COLO668 (cell line): ENCODE data around the gene CADPS2.
A peak's percentile ranks its signal among the peaks of the same experiment; 100 is the strongest.
"Not testable (repeated sequence)": the region's sequence is repeated elsewhere in the genome, so short reads cannot be mapped to it uniquely, and the experiment has no call there.

Experiments used
- DNase-seq: peaks from one replicate; lab custom pipeline; 2025; ENCODE audit not compliant: unreplicated experiment; lab: John Stamatoyannopoulos, UW

The CADPS2 gene

DNA sequence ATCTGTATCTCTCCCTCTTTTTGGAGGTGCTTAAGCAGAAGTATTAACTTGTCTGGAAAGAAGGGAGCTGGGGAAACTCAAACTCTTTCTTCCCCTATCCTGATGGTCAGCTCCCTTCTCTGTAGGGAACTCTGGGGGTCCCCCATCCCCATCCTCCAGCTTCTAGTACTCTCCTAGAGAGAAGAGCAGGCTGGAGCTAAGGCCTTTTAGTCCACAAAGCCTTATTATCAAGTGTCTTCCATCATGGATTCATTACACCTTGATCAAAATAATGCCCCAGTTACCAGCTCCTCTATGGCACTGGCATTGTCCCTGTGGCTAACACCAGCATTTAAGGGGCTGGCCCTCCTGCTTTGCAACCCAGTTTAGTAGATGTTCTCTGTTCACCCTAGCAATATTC is 35.7 kb downstream of the CADPS2 start:
- no peak for DNase-seq

DNA sequence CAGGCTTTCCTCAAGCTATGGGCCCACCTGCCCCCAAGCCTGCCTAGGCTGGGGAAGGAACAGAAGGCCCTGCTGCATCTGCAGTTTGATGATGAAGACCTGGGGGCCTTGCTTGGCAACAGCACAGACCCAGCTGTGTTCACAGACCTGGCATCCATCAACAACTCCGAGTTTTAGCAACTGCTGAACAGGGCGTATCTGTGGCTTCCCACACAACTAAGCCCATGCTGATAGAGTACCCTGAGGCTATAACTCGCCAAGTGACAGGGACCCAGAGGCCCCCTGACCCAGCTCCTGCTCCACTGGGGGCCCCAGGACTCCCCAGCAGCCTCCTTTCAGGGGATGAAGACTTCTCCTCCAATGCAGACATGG is 36.3 kb downstream of the CADPS2 start:
- no peak for DNase-seq

DNA sequence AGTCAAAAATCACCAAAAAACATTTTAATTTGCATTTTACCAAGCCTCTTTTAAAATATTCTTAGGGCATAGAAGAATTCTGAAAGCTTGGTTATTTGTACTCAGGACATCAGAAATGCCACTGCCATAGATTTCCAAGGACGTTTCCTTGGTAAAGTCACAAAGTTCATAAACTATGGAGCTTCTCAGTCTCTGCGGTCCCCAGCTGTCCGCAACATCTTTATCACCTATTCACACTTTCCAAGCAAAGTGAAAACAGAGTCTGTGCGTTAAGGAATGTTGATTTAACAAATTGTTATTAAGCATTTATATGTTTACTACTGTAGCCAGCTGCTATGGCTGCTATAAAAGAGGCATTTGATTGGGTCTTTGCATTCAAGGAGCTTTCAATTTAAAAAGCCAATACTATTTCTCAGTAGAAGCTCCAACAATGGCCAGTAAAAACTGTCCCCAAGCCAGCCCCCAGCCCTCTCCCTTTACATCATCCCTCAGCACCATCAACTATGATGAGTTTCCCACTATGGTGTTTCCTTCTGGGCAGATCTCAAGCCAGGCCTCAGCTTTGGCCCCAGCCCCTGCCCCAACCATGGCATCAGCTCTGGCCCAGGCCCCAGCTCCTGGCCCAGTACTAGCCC is 36.8 kb downstream of the CADPS2 start:
- no peak for DNase-seq

DNA sequence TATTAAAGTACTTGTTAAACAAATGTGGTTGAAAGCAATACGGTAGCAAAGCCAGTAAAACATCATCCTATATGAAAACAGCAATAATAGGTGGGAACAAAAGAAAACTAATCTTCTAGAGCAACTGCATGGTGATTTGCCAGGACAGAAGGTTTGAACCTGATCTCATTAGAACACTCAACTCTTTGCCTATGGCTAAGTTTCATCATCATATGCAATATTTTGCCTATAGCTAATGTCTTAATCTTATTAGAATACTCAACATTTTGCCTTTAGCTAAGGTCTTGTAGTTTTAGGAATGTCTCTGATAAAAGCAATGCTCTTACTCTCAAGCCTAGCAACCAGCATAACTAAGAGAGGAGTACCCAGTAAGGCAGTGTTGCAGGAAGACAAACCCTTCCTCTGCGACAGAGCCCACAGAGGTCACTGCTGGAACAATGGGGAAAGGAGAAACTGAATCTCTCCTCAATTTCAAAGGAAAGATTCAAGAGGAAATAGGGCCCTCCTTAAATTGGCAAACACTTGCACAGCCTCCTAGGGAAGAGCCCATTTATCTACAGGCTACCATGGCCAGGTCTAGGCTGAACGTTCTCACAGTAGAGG is 38.3 kb downstream of the CADPS2 start:
- no peak for DNase-seq

DNA sequence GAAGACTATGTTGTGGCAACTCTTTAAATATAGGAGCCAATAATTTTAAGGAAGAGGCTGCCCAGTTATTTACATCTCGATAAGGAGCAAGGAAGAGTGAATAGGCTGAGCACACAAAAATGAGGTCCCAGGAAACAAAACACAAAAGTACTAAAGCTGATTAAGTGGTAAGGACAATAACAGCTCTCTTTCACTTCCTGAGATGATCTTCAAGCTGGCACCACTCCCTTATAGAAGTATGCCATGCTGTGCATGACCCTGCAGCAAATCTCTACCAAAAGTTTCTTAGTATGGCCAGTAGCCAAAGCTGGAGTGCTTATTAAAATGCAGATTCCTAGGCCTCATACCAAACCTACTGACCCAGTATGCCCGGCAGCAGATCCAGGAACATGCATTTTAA is 39.7 kb downstream of the CADPS2 start:
- DNase-seq: no peak

DNA sequence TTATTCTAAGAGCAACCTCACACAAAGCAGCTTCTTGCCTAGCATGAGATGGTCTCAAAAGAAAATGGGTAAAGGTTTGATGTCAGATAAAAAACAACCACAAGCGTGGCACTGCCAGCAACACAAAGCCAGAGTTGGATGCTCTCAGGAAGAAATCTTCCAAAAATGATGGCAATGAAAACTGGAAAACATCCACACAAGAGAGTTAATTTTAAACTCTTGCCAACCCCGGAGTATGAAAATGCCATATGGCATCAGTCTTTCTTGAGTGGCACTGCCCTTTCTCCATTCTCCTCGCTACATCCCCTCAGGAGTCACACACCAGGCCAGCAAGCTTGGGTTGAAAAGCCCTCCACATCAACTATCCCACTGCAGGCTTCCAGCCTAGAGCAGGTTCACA is 41.0 kb downstream of the CADPS2 start:
- DNase-seq: no peak

DNA sequence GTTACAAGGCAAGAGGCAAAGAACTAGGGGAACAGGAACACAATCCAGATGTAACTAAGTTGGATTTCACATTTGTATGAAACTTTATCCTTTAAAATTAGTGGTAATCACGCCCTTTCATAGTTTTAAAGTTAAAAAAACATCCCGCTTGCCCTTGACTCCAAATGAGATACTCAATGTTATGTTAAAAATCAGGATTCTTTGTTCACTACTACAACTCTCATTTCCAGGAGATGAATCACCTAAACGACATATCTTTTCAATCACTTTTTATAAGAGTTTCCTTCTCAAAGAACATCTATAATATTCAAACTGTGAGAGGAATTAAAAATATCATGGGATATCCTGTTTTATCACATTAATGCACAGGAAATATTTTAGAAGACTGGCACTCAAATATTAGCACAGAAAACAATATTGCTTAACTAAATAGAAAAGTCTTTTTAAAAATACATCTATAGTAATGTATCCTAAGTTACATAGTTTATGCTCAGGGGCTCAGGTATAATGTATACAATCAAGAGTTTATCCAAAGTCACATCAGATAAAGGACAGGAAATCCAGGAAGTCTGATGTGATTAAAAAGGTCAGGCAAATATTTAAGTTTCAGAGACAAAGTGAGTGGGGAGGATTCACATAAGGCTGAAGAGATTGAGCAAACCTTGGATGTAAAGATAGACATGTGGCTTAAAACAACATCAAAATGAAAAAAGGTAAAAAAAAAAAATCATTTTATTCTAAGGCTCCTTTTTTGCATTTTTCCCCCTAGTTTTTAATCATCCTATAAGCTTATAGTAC is 41.9 kb downstream of the CADPS2 start:
- DNase-seq: no peak

DNA sequence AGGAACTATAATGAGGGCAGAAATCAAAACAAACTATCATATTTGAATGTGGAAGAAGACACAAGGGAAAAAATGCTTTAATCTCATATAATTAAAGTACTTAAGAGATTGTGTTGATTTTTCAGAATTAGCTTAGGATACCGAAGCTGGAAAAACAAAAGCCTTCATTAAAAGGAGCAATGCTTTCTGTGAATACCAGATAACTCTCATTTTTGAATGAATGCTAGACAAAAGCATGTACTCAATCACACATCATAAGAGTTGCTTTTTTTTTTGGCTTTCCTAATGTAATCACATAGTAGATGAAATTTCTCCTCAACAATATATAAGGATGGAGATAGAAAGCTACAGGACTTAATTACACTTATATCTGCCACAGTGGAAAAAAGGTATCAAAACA is 43.3 kb downstream of the CADPS2 start:
- DNase-seq: no peak

DNA sequence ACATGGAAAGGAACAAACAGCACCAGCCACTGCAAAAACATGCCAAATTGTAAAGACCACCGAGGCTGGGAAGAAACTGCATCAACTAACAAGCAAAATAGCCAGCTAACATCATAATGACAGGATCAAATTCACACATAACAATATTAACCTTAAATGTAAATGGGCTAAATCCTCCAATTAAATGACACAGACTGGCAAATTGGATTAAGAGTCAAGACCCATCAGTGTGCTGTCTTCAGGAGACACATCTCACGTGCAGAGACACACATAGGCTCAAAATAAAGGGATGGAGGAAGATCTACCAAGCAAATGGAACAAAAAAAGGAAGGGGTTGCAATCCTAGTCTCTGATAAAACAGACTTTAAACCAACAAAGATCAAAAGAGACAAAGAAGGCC is 50.0 kb downstream of the CADPS2 start:
- not testable (repeated sequence) for DNase-seq

DNA sequence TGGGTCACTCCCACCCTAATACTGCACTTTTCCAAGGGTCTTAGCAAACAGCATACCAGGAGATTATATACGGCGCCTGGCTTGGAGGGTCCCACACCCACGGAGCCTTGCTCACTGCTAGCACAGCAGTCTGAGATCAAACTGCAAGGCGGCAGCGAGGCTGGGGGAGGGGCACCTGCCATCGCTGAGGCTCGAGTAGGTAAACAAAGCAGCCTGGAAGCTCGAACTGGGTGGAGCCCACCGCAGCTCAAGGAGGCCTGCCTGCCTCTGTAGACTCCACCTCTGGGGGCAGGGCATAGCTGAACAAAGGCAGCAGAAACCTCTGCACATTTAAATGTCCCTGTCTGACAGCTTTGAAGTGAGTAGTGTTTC is 51.7 kb downstream of the CADPS2 start:
- peak; percentile 10 for DNase-seq

DNA sequence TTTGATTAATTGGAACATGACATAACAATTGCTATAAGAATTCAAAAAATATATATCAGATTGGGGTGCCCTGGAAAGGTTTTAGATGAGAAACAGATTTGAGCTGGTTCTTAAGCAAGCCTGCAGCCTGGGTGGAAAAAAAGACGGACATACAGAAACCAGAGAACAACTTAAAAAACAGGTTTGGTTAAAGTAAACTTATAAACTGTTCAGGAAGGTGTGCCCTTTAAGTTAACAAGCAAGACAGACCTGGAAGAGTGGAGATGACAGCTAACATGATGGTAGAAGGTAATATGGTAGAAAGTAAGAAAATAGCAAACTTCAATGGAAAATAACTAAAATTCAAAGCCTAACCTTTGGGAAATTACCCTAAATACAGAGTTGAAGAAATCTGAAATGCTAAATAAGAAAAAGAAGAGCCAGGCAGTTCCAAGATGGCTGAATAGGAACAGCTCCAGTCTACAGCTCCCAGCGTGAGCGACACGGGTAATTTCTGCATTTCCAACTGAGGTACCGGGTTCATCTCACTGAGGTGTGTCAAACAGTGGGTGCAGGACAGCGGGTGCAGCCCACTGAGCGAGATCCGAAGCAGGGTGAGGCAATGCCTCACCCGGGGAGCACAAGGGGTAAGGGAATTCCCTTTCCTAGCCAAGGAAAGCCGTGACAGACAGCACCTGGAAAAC is 52.2 kb downstream of the CADPS2 start:
- DNase-seq: no peak

DNA sequence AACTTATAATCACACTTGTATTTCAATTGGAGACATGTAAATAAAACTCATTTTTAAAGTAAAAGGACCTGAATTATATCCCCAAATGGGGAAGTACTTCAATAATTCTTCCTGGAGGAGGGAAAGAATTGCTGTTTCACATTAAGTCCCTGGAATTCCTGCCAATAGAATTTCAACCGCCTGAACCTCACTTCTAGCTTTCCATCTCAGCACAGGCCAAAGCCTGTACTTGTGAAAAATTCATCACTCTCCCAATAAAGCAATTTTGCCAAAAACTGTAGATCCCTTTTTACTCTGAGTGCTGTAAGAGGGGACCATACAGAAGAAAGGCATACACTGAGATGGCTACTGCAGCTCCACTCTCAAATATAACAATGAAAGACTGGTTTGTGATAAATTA is 54.8 kb downstream of the CADPS2 start:
- no peak for DNase-seq

DNA sequence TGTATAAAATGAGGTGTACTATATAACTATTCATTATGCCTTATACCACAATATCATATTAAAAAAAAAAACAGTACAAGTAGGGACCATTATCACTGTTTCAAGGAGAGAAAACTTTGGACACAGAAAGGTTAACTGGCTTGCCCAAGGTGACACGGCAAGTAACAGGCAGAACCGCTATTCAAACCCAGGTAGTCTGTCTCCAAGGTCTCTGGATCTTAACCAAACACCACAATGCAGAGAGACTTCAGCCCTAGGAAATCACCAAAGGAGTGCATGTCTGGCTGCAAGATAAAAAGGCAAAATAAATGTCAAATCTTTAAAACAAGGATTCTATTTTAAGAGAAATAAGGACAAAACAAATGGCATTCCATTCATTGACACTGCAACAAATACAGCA is 56.3 kb downstream of the CADPS2 start:
- no peak for DNase-seq

DNA sequence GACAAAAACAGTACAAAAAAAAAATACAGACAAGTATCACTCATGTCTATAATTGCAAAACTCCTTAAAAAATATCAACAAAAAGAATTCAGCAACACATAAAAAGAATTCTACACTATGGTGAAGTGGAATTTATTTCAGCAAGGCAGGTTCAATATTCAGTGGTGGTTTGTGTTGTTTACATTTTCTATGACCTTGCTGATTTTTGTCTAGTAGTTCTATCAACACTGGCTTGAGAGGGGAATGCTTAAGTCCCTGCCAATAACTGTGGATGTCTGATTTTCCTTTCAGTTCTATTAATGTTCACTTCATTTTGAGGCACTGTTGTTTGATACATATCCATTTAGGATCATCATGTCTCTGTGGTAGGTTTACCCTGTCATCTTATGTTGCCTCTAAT is 58.5 kb downstream of the CADPS2 start:
- DNase-seq: no peak

DNA sequence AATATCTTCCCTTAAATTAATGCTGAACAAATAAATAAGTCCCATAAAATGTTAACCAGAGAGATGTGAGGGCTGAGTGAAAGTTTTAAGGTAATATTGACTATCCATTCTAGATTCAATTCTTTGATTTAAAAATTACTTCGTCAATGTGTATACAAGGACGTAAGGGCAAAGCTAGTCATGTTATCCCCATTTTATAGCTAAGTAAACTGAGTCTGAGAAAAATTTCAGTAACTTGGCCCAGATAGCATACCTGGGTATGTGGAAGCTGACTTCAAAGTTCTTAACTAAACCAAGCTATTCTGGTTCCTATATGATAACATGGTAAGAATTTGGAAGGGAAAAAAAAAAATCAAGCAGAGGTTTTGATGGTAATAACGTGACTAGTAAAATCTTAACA is 72.4 kb downstream of the CADPS2 start:
- DNase-seq: no peak

DNA sequence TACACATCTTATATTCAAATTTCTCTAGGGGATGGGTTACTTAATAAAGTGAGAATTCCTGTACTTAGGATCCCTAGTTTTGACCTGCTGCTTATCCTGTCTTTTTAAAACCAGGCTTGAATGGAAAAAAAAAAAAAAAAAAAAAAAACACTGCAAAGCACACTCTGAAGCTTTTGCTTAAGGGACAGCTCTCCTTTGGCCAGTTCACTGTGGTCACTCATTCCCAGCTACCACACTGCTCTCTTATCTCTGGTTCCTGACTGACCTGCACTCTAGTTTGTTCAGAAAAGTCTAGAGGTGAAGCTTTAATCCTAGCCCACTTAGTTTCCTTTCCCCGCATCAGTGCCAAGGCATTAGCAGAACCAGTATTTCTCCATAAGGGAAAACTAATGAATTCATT is 82.4 kb downstream of the CADPS2 start:
- DNase-seq: no peak

DNA sequence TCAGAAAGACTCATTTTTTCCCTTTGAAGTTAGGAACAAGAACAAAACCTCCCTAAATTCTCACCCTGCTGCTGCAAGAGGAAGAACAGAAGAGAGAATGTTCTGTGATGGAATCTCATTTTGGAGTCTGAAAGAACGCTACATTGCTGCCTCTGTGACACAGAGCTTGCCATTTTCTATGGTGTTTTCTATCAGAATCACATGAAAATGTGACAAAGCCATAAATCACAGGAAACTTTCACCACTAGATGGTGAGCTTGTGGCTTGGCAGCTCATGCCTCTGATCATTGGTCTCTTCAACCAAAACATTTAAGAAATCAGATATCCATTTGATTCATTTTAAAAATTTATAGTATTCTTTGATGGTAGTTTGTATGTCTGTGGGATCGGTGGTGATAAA is 82.9 kb downstream of the CADPS2 start:
- no peak for DNase-seq

DNA sequence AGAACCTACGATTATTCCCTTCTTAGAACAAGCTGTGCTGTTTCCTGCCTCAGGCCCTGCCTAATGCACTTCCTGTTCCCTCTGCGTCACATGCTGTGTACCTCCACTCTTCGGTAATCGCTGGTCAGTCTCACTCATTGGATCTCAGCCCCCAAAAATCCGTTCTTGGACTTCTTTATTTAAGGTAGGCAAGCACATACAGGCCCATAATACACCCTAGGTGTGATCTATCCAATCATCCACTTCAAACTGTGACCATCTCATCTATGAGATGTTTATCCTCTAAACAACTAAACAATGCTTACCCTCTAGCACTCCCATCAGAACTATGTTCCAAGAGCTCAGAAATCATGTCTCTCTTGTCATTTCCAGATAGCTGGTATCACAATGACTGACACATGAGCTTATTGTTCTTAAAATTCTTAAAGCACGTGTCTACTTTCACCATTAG is 83.9 kb downstream of the CADPS2 start:
- DNase-seq: no peak

DNA sequence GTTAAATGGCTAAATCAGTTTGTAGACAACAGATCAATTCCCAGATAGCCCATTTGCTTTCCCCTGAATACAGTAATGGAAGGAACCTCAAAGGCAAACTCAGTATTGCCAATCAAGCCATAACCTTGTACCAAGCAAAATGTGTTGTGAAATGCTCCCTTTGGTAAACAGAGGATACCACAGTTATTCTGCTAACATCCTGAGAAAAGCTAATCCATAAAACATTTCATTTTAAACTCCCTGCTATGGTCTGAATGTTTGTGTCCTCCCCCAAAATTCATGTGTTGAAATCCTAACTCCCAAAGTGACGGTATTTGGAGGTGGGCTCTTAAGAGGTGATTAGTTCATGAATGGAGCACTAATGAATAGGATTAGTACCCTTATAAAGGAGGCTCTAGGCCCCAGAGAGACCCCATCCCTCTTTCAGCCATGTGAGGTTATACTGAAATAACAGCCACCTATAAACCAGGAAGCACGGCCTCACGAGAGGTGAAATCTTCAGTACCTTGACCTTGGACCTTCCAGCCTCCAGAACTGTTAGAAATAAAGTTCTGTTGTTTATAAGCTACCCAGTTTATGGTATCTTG is 94.2 kb downstream of the CADPS2 start:
- no peak for DNase-seq

DNA sequence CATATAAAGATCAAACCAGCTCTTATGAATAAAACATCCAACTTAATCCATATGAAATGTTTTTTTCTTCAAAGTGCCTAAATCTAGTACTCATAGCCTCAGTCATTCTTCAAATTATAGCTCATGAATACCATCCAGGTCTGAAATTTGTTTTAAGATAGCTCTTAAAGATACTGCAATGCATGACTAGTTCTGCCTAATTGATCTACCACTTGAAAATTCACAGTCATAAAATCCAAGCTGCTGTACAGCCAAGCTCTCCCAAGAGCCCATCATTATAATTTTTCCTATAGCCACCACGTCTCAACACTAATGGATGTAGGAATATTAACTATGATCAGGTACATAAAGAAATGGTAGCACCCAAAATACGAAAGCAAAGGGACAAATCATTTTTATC is 95.7 kb downstream of the CADPS2 start:
- DNase-seq: no peak

DNA sequence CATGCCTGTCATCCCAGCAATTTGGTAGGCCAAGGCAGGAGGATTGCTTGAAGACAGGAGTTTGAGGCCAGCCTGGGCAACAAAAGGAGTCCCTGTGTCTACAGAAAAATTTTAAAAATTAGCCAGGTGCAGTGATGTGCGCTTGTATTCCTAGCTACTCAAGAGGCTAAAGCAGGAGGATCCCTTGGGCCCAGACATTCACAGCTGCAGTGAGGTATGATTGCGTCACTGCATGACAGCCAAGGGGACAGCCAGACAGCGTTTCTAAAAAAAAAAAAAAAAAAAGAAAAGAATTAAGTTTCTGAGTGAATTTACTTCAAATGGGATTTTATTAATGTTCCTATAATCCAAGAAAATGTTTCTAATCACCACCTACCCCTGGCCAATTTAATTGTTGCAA is 96.1 kb downstream of the CADPS2 start:
- DNase-seq: peak; percentile 18

DNA sequence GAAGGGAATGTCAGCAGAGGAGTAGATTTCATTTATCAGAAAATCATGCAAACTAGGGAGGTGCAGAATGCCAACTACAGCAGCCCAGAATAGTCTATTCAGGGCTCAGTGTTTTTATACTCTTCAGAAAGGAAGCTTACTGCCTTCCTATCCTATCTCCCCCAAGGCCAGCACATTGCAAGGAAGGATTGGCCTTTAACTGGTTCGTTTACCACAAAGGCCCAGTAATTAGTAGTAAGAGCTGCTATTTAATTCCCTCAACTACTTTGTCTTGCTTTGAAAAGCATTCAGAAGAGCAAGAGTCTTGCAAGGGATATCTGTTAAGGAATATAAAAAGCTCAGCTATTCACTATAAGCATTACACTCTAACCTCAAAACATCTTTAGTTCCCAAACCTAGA is 97.1 kb downstream of the CADPS2 start:
- DNase-seq: no peak
